WTC11 (cell line): ENCODE data around the gene SLC25A31. TPM values are rescaled to one million over a fixed set of nuclear protein-coding genes. Genes with fewer than 3 reads are reported as not detected.
A peak's percentile ranks its signal among the peaks of the same experiment; 100 is the strongest.

Experiments used
- ATAC-seq: fragments of 200-7000 bp; cut with Tn5 transposase; 2 replicates; pipeline ENCODE4 v1.10.0; 2021; ENCODE audit warnings: mild to moderate bottlenecking, moderate library complexity
- CTCF ChIA-PET: fragments of 300-600 bp; sonication (Branson Sonifier 250); formaldehyde crosslinking; loops from one replicate; lab custom pipeline; 2021; ENCODE audit warnings: antibody characterized with exemption; lab: Charles Lee
- POLR2A ChIA-PET: fragments of 350-600 bp; sonication (Branson Sonifier 250); formaldehyde crosslinking; loops from one replicate; lab custom pipeline; 2021; ENCODE audit warnings: antibody characterized with exemption; lab: Charles Lee
- DNase-seq: peaks from one replicate; pipeline ENCODE4 v3.0.0; 2021; ENCODE audit warnings: low spot score
- H3K27ac Mint-ChIP-seq: 2 replicates; pipeline ENCODE4 v1.8.0; 2021; ENCODE audit warnings: mixed read lengths
- H3K27me3 Mint-ChIP-seq: 2 replicates; pipeline ENCODE4 v1.8.0; 2021; ENCODE audit warnings: low read depth, mild to moderate bottlenecking, moderate library complexity, mixed read lengths
- H3K36me3 Mint-ChIP-seq: 2 replicates; pipeline ENCODE4 v1.8.0; 2021; ENCODE audit warnings: mixed read lengths
- H3K4me1 Mint-ChIP-seq: 2 replicates; pipeline ENCODE4 v1.8.0; 2022; ENCODE audit warnings: mixed read lengths
- H3K4me3 Mint-ChIP-seq: 2 replicates; pipeline ENCODE4 v1.8.0; 2021; ENCODE audit warnings: mild to moderate bottlenecking, moderate library complexity, mixed read lengths
- H3K9me3 Mint-ChIP-seq: 2 replicates; pipeline ENCODE4 v1.8.0; 2021; ENCODE audit warnings: mixed read lengths
- CREB1 ChIP-seq: sonication (generic); formaldehyde crosslinking; IDR thresholded peaks from 2 replicates; pipeline ENCODE4 v1.8.0; 2023; ENCODE audit warnings: mild to moderate bottlenecking, missing genetic modification reagents
- FOXK1 ChIP-seq: sonication (generic); formaldehyde crosslinking; IDR thresholded peaks from 2 replicates; pipeline ENCODE4 v1.8.0; 2022; ENCODE audit warnings: mild to moderate bottlenecking, moderate library complexity, missing genetic modification reagents
- FOXP1 ChIP-seq: sonication (generic); formaldehyde crosslinking; IDR thresholded peaks from 2 replicates; pipeline ENCODE4 v1.8.0; 2022; ENCODE audit warnings: missing genetic modification reagents, mild to moderate bottlenecking, moderate library complexity, borderline replicate concordance
- SP1 ChIP-seq: sonication (generic); formaldehyde crosslinking; conservative IDR thresholded peaks from 2 replicates; pipeline ENCODE4 v1.8.1; 2022; ENCODE audit warnings: missing genetic modification reagents
- ZNF232 ChIP-seq: sonication (generic); formaldehyde crosslinking; IDR thresholded peaks from 2 replicates; pipeline ENCODE4 v1.8.0; 2022; ENCODE audit warnings: mild to moderate bottlenecking, missing genetic modification reagents
- total RNA-seq: library from RNA; stranded (reverse); gene quantifications from 3 replicates; pipeline ENCODE4 v1.2.3, GENCODE V29; 2021
- TF ChIP-seq, protein P1 (sequence below): sonication (generic); formaldehyde crosslinking; IDR thresholded peaks from 2 replicates; pipeline ENCODE4 v1.8.0; 2023; ENCODE audit warnings: missing genetic modification reagents, mild to moderate bottlenecking, borderline replicate concordance
- TF ChIP-seq, protein P2 (sequence below): sonication (generic); formaldehyde crosslinking; IDR thresholded peaks from 2 replicates; pipeline ENCODE4 v1.8.0; 2022; ENCODE audit warnings: mild to moderate bottlenecking, missing genetic modification reagents
- TF ChIP-seq, protein P3 (sequence below): fragments of 250-450 bp; sonication (Bioruptor Pico); IDR thresholded peaks from 2 replicates; pipeline ENCODE4 v1.9.0; 2021; ENCODE audit warnings: moderate library complexity, mild to moderate bottlenecking, inconsistent platforms, borderline replicate concordance
- TF ChIP-seq, protein P4 (sequence below): sonication (generic); formaldehyde crosslinking; IDR thresholded peaks from 2 replicates; pipeline ENCODE4 v1.8.0; 2022; ENCODE audit warnings: mild to moderate bottlenecking, missing genetic modification reagents
- TF ChIP-seq, protein P5 (sequence below): sonication (generic); formaldehyde crosslinking; IDR thresholded peaks from 2 replicates; pipeline ENCODE4 v1.8.1; 2023; ENCODE audit warnings: mild to moderate bottlenecking, moderate library complexity, missing genetic modification reagents
- TF ChIP-seq, protein P6 (sequence below): sonication (generic); formaldehyde crosslinking; IDR thresholded peaks from 2 replicates; pipeline ENCODE4 v1.8.0; 2023; ENCODE audit warnings: missing genetic modification reagents
- TF ChIP-seq, protein P7 (sequence below): sonication (generic); formaldehyde crosslinking; IDR thresholded peaks from 2 replicates; pipeline ENCODE4 v1.8.0; 2022; ENCODE audit warnings: mild to moderate bottlenecking, missing genetic modification reagents

Gene SLC25A31
- total RNA-seq, 1 experiment from 2014 or later, result not detected

DNA sequence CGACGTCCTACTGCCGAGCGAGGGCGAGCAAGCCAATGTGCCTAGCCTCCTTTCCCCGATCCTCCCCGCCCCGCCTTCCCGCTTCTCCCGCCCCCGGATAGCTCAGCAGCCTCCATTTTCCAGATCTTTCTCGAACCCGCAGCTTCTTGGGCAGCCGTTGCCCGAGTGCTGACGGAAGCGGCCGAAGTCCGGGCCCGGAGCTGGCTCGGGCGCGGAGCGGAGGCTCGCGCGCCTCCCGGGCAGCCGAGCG, 51.8 kb downstream of the SLC25A31 start (continued):
- TF ChIP-seq, protein P1, sequence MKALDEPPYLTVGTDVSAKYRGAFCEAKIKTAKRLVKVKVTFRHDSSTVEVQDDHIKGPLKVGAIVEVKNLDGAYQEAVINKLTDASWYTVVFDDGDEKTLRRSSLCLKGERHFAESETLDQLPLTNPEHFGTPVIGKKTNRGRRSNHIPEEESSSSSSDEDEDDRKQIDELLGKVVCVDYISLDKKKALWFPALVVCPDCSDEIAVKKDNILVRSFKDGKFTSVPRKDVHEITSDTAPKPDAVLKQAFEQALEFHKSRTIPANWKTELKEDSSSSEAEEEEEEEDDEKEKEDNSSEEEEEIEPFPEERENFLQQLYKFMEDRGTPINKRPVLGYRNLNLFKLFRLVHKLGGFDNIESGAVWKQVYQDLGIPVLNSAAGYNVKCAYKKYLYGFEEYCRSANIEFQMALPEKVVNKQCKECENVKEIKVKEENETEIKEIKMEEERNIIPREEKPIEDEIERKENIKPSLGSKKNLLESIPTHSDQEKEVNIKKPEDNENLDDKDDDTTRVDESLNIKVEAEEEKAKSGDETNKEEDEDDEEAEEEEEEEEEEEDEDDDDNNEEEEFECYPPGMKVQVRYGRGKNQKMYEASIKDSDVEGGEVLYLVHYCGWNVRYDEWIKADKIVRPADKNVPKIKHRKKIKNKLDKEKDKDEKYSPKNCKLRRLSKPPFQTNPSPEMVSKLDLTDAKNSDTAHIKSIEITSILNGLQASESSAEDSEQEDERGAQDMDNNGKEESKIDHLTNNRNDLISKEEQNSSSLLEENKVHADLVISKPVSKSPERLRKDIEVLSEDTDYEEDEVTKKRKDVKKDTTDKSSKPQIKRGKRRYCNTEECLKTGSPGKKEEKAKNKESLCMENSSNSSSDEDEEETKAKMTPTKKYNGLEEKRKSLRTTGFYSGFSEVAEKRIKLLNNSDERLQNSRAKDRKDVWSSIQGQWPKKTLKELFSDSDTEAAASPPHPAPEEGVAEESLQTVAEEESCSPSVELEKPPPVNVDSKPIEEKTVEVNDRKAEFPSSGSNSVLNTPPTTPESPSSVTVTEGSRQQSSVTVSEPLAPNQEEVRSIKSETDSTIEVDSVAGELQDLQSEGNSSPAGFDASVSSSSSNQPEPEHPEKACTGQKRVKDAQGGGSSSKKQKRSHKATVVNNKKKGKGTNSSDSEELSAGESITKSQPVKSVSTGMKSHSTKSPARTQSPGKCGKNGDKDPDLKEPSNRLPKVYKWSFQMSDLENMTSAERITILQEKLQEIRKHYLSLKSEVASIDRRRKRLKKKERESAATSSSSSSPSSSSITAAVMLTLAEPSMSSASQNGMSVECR (CRISPR knock-in tag), result 0 out of 2 replicates have a peak, but pooled peaks have one; percentile 19
- TF ChIP-seq, protein P2, sequence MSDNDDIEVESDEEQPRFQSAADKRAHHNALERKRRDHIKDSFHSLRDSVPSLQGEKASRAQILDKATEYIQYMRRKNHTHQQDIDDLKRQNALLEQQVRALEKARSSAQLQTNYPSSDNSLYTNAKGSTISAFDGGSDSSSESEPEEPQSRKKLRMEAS (CRISPR knock-in tag), result peak; percentile 10; the same call in 1 of the 2 replicates
- TF ChIP-seq, protein P3, sequence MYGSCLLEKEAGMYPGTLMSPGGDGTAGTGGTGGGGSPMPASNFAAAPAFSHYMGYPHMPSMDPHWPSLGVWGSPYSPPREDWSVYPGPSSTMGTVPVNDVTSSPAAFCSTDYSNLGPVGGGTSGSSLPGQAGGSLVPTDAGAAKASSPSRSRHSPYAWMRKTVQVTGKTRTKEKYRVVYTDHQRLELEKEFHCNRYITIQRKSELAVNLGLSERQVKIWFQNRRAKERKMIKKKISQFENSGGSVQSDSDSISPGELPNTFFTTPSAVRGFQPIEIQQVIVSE (CRISPR knock-in tag), result no peak
- no peak for TF ChIP-seq CREB1 (CRISPR knock-in tag)
- TF ChIP-seq, protein P4, sequence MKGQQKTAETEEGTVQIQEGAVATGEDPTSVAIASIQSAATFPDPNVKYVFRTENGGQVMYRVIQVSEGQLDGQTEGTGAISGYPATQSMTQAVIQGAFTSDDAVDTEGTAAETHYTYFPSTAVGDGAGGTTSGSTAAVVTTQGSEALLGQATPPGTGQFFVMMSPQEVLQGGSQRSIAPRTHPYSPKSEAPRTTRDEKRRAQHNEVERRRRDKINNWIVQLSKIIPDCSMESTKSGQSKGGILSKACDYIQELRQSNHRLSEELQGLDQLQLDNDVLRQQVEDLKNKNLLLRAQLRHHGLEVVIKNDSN, result 0 out of 2 replicates have a peak, but pooled peaks have one; percentile 5
- TF ChIP-seq, all 79 proteins: peak for 4

DNA sequence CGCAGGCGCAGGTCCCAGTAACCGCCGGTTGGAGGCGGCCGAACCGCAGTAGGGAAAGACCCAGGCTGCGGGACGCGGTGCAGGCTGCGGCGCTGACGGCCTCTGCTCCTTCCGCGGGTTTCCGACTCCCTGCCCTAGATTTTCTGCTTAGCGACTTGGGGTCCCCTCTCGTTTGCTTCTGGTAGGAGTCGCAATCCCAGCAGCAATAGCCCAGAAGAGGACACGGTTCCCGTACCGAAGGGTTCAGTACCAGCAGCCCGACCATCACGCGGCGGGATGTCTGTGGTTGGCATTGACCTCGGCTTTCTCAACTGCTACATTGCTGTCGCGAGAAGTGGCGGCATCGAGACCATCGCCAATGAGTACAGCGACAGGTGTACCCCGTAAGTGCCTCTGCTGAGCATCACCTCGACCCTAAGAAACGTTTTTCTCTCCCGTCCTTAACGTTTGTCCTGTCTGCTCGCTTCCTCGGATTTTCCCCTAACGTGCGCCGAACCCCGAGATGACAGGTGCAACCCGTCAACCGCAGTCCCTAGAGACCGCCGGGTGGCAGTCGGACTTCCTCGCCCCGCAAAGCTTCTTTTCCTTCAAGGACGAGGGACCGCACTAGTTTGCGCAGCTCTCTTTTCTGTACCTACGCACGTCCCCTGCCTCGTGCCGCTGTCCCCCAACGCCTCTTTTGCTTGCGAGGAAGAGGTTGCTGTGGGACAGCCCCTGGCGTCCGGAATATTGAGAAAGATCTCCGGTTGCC, 52.2 kb downstream of the SLC25A31 start, which contains the start of gene HSPA4L:
HSPA4L (plus strand) TSS at position 48 of the 751 bp plus-strand sequence; CDS start at position 277, 229 bp downstream.
- H3K4me1 Mint-ChIP-seq, result peaks cover 30% of the 10 kb centered on the region
- 0 out of 2 replicates have a peak, but pooled peaks have one; percentile 23 for TF ChIP-seq ZNF232 (CRISPR knock-in tag)
- TF ChIP-seq FOXP1 (CRISPR knock-in tag), result no peak
- TF ChIP-seq, protein P2 (CRISPR knock-in tag), result no peak
- TF ChIP-seq, protein P5, sequence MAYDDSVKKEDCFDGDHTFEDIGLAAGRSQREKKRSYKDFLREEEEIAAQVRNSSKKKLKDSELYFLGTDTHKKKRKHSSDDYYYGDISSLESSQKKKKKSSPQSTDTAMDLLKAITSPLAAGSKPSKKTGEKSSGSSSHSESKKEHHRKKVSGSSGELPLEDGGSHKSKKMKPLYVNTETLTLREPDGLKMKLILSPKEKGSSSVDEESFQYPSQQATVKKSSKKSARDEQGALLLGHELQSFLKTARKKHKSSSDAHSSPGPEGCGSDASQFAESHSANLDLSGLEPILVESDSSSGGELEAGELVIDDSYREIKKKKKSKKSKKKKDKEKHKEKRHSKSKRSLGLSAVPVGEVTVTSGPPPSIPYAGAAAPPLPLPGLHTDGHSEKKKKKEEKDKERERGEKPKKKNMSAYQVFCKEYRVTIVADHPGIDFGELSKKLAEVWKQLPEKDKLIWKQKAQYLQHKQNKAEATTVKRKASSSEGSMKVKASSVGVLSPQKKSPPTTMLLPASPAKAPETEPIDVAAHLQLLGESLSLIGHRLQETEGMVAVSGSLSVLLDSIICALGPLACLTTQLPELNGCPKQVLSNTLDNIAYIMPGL, result 0 out of 2 replicates have a peak, but pooled peaks have one; percentile 6
- TF ChIP-seq, protein P6, sequence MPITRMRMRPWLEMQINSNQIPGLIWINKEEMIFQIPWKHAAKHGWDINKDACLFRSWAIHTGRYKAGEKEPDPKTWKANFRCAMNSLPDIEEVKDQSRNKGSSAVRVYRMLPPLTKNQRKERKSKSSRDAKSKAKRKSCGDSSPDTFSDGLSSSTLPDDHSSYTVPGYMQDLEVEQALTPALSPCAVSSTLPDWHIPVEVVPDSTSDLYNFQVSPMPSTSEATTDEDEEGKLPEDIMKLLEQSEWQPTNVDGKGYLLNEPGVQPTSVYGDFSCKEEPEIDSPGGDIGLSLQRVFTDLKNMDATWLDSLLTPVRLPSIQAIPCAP (CRISPR knock-in tag), result peak; percentile 71; the same call in 1 of the 2 replicates
- TF ChIP-seq FOXK1 (CRISPR knock-in tag), result 0 out of 2 replicates have a peak, but pooled peaks have one; percentile 43
- TF ChIP-seq SP1, result no peak
- TF ChIP-seq, protein P7, sequence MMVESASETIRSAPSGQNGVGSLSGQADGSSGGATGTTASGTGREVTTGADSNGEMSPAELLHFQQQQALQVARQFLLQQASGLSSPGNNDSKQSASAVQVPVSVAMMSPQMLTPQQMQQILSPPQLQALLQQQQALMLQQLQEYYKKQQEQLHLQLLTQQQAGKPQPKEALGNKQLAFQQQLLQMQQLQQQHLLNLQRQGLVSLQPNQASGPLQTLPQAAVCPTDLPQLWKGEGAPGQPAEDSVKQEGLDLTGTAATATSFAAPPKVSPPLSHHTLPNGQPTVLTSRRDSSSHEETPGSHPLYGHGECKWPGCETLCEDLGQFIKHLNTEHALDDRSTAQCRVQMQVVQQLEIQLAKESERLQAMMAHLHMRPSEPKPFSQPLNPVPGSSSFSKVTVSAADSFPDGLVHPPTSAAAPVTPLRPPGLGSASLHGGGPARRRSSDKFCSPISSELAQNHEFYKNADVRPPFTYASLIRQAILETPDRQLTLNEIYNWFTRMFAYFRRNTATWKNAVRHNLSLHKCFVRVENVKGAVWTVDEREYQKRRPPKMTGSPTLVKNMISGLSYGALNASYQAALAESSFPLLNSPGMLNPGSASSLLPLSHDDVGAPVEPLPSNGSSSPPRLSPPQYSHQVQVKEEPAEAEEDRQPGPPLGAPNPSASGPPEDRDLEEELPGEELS (CRISPR knock-in tag), result 0 out of 2 replicates have a peak, but pooled peaks have one; percentile 19
- TF ChIP-seq, all 79 proteins: peak for 5
- Mint-ChIP-seq H3K9me3 (no peaks in the 10 kb centered on the region), H3K36me3 (no peaks in the 10 kb centered on the region), H3K4me3 (peak within 1 kb of the TSS; percentile 94), H3K27me3 (peaks cover 56% of the 10 kb centered on the region), H3K27ac (peak within 1 kb of the TSS; percentile 92)
- ChIA-PET CTCF (interaction anchor here (0.6 to 1.9 kb wide), 9 partner anchors 50 to 580 kb away, joined by 3 to 10 read pairs (median 3); partner anchors contain the start of genes ABHD18, MFSD8 and PLK4), POLR2A (interaction anchor here (0.5 to 3.1 kb wide), 5 partner anchors 99 to 632 kb away, joined by 3 to 16 read pairs (median 5); partner anchors contain the start of genes ABHD18, LARP1B, MFSD8 and PLK4)
- DNase-seq (peak; percentile 43), ATAC-seq (peak; percentile 50)
